Mucosa of rectum (tissue), 2 donors: Measurements from ENCODE around the gene BCAS2.
"Not testable (repeated sequence)": the region's sequence is repeated elsewhere in the genome, so short reads cannot be mapped to it uniquely, and the experiment has no call there.

ENCODE experiments used
- H3K27ac ChIP-seq, 2 donors: one replicate each; pipeline ENCODE4 v1.7.0; 2013; ENCODE audit warnings: inconsistent platforms in 2 of 2, low read depth in 2 of 2, low read length in 2 of 2
- H3K27me3 ChIP-seq, 2 donors: one replicate each; pipeline ENCODE4 v1.7.0; 2013; ENCODE audit warnings: low read length in 2 of 2; ENCODE audit not compliant: control insufficient read depth in 2 of 2, insufficient read depth in 2 of 2
- H3K36me3 ChIP-seq, 2 donors: one replicate each; pipeline ENCODE4 v1.7.0; 2013; ENCODE audit warnings: low read length in 2 of 2; ENCODE audit not compliant: control insufficient read depth in 2 of 2, insufficient read depth in 2 of 2
- H3K4me1 ChIP-seq, 2 donors: one replicate each; pipeline ENCODE4 v1.7.0; 2013; ENCODE audit warnings: low read length in 2 of 2, mild to moderate bottlenecking in 1 of 2; ENCODE audit not compliant: control insufficient read depth in 2 of 2, insufficient read depth in 2 of 2
- H3K4me3 ChIP-seq, 2 donors: one replicate each; pipeline ENCODE4 v1.7.0; 2013; ENCODE audit warnings: low read length in 2 of 2
- H3K9ac ChIP-seq, 2 donors: one replicate each; pipeline ENCODE4 v1.7.0; 2013; ENCODE audit warnings: low read length in 2 of 2, low read depth in 1 of 2, mild to moderate bottlenecking in 1 of 2
- H3K9me3 ChIP-seq, 2 donors: one replicate each; pipeline ENCODE4 v1.7.0; 2013; ENCODE audit warnings: low read length in 2 of 2; ENCODE audit not compliant: control insufficient read depth in 2 of 2
- donor health status: healthy.
- donor health status: Normal muscosa, but diverticular disease.

Gene BCAS2

GRCh38 chr1:114595602-114596001 is 14.2 kb upstream of the BCAS2 start:
- no peaks in the 10 kb centered on the region for H3K27me3 ChIP-seq
- peaks cover 0 to 3% of the 10 kb centered on the region in 2 donors for H3K36me3 ChIP-seq

GRCh38 chr1:114594046-114594445 is 12.6 kb upstream of the BCAS2 start:
- peaks cover 0 to under 1% of the 10 kb centered on the region in 2 donors for H3K36me3 ChIP-seq
- H3K9me3 ChIP-seq: no peaks in the 10 kb centered on the region
- no peak overlapping the region for H3K27ac ChIP-seq
- no peak overlapping the region for H3K4me3 ChIP-seq
- H3K9ac ChIP-seq: no peak overlapping the region
- H3K27me3 ChIP-seq: no peaks in the 10 kb centered on the region
- no peaks in the 10 kb centered on the region for H3K4me1 ChIP-seq

More at GRCh38 chr1:114595602-114596001, 14.2 kb upstream of the BCAS2 start:
- Histone ChIP-seq H3K4me1 (no peaks in the 10 kb centered on the region), H3K9me3 (no peaks in the 10 kb centered on the region), H3K4me3 (no peak overlapping the region), H3K27ac (no peak overlapping the region), H3K9ac (no peak overlapping the region)

- Histone ChIP-seq H3K9me3 (no peaks in the 10 kb centered on the region), H3K27ac (no peak overlapping the region), H3K4me1 (no peaks in the 10 kb centered on the region)
Observed at GRCh38 chr1:114589122-114589521, 7.7 kb upstream of the BCAS2 start.

GRCh38 chr1:114588196-114588689 is 6.8 kb upstream of the BCAS2 start:
- Histone ChIP-seq H3K4me3 (no peak overlapping the region), H3K27ac (no peak overlapping the region), H3K9ac (no peak overlapping the region), H3K4me1 (no peaks in the 10 kb centered on the region), H3K9me3 (no peaks in the 10 kb centered on the region), H3K36me3 (no peaks in the 10 kb centered on the region), H3K27me3 (no peaks in the 10 kb centered on the region)

More at GRCh38 chr1:114589122-114589521, 7.7 kb upstream of the BCAS2 start:
- H3K36me3 ChIP-seq: no peaks in the 10 kb centered on the region
- no peak overlapping the region for H3K9ac ChIP-seq
- H3K4me3 ChIP-seq: no peak overlapping the region
- H3K27me3 ChIP-seq: no peaks in the 10 kb centered on the region

- H3K9me3 ChIP-seq: no peaks in the 10 kb centered on the region
- no peaks in the 10 kb centered on the region for H3K4me1 ChIP-seq
- no peaks in the 10 kb centered on the region for H3K36me3 ChIP-seq
- H3K9ac ChIP-seq: no peak overlapping the region
- no peak overlapping the region for H3K27ac ChIP-seq
- no peaks in the 10 kb centered on the region for H3K27me3 ChIP-seq
- no peak overlapping the region for H3K4me3 ChIP-seq
Observed at GRCh38 chr1:114587203-114587991, 6.0 kb upstream of the BCAS2 start.

GRCh38 chr1:114586513-114587047 is 5.2 kb upstream of the BCAS2 start:
- Histone ChIP-seq H3K4me3 (no peak overlapping the region), H3K27me3 (no peaks in the 10 kb centered on the region), H3K36me3 (no peaks in the 10 kb centered on the region), H3K9me3 (no peaks in the 10 kb centered on the region), H3K9ac (no peak overlapping the region), H3K27ac (no peak overlapping the region), H3K4me1 (peaks cover 5% of the 10 kb centered on the region in 2 donors)

GRCh38 chr1:114585231-114585630 is 3.8 kb upstream of the BCAS2 start:
- Histone ChIP-seq H3K27ac (no peak overlapping the region), H3K27me3 (no peaks in the 10 kb centered on the region), H3K9me3 (no peaks in the 10 kb centered on the region), H3K4me3 (no peak overlapping the region), H3K9ac (no peak overlapping the region), H3K36me3 (no peaks in the 10 kb centered on the region), H3K4me1 (peaks cover 11% of the 10 kb centered on the region in 2 donors)

GRCh38 chr1:114574365-114574764 is 7.0 kb downstream of the BCAS2 start:
- no peaks in the 10 kb centered on the region for H3K4me1 ChIP-seq
- H3K9me3 ChIP-seq: no peaks in the 10 kb centered on the region
- no peaks in the 10 kb centered on the region for H3K27me3 ChIP-seq
- no peak overlapping the region for H3K4me3 ChIP-seq
- H3K27ac ChIP-seq: no peak overlapping the region
- peaks cover 35 to 51% of the 10 kb centered on the region in 2 donors for H3K36me3 ChIP-seq
- no peak overlapping the region for H3K9ac ChIP-seq

- H3K9ac ChIP-seq: no peak overlapping the region
- no peak overlapping the region for H3K4me3 ChIP-seq
- peaks cover 25 to 26% of the 10 kb centered on the region in 2 donors for H3K36me3 ChIP-seq
- H3K27ac ChIP-seq: no peak overlapping the region
- H3K9me3 ChIP-seq: no peaks in the 10 kb centered on the region
- no peaks in the 10 kb centered on the region for H3K4me1 ChIP-seq
- H3K27me3 ChIP-seq: no peaks in the 10 kb centered on the region
Observed at GRCh38 chr1:114564141-114564540, 17.3 kb downstream of the BCAS2 start.

GRCh38 chr1:114562978-114563510 is 18.4 kb downstream of the BCAS2 start:
- not testable (repeated sequence) for H3K27ac ChIP-seq, H3K4me1 ChIP-seq, H3K9me3 ChIP-seq, H3K9ac ChIP-seq, H3K4me3 ChIP-seq, H3K27me3 ChIP-seq
- H3K36me3 ChIP-seq: peaks cover 16 to 18% of the 10 kb centered on the region in 2 donors
